Measurements from ENCODE around the gene CPM.
"Not testable (repeated sequence)": the region's sequence is repeated elsewhere in the genome, so short reads cannot be mapped to it uniquely, and the experiment has no call there.

CPM gene

DNA sequence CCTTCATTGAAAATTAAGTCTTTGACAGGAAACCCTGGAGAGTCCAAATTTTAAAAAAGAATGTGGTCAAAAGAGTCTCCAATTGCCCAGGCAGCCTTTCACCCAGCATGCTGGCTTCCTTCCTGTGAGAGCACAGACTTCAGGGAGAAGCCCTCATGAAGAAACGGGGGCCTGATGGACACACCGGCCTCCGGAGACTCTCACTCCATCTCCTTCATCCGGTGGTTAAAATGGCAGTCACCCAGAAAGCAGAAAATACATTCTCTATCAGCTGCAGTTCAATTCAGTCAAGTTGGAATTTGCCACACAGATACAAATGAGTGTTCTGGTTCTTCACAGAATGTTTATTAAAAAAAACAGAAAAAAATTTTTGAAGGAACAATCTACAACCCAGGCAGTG, 56.5 kb downstream of the CPM start:
- DNase-seq = no peak

DNA sequence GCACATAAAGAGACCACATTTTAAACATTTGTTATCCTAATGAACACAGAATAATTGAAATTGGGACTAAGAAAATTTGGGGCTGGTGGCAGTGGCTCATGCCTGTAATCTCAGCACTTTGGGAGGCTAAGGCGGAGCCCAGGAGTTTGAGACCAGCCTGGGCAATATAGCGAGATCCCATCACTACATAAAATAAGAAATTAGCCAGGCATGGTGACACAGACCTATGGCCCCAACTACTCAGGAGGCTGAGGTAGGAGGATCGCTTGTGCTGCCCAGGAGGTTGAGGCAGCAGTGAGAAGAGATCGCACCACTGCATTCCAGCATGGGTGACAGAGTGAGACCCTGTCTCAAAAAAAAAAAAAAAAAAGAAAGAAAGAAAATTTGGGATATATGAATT, 59.7 kb downstream of the CPM start:
- no peak for DNase-seq

DNA sequence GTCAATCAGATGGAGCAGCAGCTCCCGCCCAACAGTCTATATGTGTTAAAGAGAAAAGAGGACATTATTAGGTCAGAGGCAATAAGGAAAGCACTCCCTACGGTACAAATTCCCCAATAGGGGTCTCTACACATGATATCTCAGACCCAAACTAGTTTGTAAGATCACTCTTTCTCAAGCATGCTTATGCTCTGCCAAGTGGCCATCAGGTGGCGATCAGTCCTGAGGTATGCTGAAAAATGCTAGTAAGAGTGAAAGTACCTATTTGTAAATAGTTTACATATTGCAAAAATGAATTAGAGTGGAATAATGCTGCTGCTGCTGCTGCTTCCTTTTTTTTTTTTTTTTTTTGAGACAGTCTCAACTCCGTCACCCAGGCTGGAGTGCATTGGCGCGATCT, 61.0 kb downstream of the CPM start:
- no peak for DNase-seq

DNA sequence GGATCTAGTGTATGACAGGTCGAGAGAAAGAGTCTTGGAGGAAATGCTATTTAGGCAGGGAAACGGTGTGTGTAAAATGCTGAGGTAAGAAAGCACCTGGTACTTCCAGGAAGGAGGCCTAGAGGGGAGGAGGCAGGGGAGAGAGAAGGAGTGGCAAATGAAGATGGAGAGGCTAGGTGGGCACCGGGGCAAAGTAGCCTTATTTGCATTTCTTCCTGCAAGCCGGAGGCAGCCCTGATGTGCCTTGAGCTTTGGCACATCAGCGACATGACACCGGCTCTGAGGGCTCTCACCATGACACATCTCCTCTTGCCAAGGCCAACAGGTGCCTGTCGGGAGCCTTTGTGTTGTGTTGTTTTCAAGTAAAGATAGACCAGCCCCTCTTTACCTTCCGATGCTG, 61.6 kb downstream of the CPM start:
- no peak for DNase-seq

DNA sequence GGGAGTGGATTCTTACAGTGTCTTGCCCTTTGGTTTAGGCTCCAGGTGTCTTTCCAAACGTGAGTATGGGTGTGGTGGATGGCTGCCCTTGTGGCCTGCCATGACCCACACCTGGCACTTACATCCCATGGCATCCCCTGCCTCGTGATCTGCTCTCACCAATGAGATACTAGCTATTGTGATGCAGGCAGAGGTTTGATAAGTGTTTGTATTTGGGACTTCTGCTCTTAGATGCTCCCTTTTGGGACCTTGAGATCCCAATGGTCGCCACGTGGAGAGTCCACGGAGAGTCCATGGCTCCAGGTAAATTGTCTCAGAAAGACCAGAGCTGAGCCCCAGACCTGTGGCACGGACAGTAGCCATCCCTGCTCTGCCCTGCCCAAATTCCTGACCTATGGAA, 62.5 kb downstream of the CPM start:
- no peak for DNase-seq

DNA sequence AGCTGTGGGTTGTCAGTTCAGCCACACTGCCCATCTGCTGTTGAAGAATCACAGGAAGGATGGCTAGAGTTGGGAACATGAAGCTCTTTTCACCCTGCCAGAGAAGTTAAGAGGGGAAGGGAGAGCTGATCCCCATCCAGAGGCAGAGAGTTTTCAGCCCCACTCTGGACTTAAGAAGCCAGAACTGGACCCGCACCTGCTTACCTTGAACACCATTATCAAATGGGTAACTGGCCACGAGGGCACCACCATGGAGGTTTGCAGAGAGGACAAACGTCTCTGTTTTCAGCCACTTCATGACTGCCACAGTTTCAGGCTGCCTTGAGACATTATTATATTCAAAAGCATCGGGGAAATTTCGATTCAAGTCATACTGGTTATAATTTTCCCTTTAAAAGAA, 63.0 kb downstream of the CPM start:
- DNase-seq = no peak

DNA sequence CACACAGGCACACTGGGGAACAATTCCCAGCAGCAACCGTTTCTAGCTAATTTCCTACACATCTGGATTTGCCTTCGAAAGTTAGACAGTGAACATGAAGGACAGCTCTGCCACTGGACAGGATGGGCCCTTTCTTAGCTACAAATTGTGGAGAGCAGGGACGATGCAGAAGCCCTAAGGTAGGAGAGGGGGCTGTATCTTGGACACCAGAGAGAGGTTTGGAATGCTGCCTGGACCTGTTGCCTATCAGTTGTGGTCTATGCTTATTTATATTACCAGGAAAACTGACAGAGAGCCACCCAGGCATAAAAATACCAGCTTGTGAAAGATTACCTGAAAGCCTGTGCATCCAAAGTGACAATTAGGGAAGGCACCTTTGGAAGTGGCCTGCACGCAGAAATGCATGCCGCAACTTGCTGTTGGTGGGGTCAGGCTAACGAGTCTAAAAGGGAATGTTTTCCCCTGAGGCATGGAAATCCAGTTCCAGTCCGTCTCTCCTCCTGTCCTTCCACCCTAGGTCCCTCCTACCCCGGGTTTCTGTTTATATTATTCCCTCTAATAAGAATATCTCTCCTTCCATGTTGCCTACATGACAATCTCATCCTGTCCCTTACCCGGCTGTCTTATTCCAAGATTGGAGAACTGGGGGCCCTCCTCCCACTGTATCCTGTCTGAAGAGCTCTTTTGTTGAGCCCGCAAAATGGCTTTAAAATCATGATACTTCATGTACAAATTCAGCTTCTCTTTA, 64.8 kb downstream of the CPM start:
- DNase-seq = no peak

DNA sequence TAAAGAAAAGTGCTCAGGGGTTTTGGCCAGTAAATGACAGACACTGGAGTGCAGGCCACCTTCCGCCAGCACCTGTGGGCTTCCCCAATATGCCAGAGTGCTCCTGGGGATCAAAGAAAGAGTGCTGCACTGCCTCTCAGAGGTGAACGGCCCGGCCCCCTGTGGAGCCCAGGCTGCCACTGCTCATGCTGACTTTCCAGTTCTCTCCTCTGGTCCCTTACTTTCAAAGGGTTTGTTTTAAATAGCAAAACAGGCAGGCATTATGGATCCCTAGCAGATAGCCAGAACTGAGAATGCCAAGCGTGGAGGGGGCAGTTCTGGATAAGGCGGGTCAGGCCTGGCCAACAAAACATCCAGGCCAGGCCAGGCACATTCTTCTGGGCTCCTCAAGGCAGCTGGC, 65.4 kb downstream of the CPM start:
- DNase-seq = no peak

DNA sequence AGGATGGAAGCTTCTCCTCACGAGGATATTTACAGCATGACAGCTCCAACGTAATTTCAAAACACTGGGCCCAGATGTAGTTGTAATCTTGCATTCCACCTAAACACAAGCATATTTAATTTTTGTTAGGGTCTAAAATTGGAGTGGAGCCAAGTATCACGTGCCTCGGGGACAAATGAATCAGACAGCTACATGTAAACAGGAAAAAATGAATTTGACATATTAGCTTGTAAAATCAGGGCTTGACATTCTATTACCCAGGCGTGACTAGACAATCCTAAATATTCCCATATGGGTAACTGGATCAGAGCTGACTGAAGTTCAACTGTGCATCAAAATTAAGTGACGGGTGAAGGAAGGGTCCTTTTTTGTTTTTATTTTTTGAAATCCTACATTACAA, 66.0 kb downstream of the CPM start:
- DNase-seq = no peak

DNA sequence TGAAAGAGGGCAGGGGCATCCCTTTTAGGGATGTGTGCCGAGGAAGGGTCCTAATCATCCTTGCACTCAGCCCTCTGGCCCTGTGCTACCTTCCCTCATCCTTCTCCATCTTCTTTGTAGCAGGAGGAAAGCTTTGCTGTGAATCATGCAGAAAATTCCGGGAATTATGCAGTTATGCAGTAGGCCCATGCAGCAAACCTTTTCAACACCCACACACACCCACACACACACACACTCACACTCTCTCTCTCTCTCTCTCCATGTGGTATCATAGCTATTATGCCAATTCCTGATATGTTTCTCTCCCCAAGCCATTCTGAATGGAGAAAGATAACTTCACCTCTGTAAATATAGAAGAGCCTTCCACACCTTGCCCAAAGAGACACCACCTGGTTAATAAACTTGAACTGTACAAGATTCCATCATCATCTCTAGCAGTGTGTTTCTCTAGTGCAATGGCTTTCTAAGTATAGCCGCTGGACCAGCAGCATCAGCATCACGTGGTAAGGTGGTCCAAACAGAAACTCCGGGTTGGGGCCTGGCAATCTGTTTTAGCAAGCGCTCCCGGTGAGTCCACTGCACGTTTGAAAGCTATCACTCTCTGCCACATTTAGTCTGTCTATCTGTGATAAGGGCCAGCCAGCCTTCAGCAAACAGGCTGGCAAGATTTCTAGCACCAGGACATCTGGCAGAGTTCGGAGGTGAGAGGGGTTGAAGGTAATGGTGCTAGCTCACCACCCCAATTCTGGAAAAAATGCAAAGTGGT, 67.4 kb downstream of the CPM start:
- no peak for DNase-seq

DNA sequence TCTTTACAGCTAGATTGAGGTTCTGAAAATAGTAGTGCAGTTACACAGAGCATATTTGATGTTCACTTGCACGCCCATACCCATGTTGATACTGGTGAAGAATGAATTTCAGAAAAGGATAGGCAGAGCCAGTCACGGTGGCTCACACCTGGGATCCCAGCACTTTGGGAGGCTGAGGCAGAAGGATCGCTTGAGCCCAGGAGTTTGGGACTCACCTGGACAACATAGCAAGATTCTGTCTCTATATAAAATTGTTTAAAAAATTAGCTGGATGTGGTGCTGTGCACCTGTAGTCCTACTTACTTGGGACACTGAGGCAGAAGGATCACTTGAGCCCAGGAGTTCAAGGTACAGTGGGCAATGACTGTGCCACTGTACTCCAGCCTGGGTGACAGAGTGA, 68.4 kb downstream of the CPM start:
- no peak for DNase-seq

DNA sequence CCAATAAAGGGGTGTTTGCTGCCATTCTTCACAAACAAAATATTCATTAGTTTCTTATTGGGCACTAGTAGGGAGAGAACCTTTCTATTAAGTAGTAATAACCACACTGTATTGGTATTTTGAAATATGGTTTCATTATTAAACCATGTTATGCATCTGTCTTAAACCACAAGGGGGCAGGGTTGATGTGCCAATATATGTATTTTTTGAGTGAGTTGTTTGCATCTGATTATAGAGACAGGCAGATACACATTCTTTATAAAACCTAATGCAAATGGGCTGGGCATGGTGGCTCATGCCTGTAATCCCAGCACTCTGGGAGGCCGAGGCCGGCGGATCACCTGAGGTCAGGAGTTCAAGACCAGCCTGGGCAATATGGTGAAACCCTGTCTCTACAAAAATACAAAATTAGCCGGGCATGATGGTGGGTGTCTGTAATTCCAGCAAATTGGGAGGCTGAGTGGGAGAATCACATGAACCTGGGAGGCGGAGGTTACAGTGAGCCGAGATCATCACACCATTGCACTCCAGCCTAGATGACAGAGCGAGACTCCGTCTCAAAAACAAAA, 69.0 kb downstream of the CPM start:
- DNase-seq = not testable (repeated sequence)

DNA sequence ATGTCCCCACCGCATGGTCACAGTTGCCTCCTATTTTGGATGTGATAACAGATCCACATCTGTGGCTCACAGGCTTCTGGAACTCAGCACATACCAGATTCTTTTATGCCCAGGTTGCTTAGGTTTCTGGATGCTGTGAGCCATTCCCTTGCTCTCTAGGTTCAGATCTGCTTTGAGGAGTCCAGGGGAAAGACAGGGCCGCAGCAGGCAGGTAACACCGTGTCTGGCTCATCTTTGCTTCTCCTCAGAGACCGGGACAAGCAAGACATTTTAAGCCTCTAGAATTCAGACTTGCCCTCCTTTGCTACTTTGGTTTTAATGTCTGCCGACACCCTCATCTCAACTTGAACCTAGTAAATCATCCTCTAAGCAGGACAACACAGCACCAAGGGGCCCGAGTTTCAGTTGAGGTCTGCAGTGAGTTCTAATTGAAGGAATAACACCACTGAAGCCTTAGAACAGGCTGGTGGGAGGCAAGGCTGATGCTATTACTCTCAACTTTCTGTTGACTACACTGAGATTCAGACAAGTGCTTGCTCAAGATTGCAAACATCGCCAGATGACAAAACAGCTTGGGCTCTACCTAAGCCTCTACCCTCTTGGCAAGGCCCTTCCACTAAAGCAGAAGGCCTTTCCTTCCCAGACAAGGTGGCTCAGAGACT, 69.7 kb downstream of the CPM start:
- DNase-seq = no peak

DNA sequence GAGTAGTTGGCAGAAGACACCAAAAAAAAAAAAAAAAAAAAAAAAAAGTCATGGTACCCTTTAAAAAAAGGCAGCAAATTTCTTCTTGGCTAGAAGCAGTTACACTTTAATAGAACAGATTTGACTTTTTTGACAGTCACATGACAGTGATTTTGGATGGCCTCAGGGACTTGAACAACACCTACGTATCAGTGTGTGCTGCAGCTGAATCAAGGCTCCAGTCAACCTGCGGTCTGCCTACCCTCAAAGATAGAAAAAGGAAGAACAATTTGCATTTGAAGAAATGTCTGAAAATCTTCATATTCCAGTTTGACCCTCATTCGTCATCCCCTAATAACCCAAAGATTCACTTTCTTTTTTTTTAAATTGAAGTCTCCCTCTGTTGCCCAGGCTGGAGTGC, 71.1 kb downstream of the CPM start:
- no peak for DNase-seq

DNA sequence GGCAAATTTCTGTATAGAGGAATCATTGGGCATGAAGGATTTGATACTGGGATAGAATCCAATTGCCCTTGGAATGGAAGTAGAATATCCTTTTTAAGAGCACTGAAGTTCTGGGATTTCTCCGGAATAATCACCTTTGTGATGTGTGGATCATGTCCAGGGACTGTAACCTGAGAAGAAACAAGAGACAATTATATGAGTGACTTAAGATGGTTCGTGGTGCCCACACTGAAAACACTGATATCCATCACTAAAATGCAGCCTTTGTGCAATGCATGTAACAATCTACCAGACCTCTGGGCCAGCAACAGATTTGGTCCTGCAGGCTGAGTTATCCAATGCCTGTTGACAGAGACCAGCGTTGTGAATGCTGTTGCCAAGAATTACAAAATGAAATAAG, 76.5 kb downstream of the CPM start:
- DNase-seq = no peak

DNA sequence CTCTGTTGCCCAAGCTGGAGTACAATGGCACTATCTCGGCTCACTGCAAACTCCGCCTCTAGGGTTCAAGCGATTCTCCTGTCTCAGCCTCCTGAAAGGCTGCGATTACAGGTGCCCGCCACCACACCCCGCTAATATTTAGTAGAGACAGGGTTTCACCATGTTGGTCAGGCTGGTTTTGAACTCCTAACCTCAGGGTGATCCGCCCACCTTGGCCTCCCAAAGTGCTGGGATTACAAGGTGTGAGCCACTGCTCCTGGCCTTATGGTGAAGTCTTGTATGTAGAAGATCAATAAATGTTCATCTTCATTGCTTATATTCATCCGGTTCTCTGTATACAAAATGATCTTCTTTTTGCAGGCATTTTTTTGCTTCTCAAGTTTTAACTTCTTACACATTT, 77.2 kb downstream of the CPM start:
- no peak for DNase-seq

DNA sequence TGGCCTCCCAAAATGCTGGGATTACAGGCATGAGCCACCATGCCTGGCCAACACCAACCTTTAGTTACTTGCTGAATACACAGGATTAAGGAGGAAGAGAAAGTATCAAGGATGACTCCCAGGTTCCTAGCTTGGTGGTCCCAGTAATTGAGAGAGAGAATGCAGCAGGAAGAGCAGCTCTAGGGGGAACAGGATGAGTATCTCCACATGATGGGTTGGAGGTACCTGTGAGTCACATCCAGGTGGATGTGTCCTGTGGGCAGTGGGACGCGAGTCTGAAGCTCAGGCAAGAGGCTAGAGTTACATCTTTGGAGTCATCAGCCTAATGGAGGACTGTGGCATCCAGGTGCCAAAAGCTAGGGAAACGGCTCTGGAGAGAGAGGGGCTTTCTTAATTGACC, 77.9 kb downstream of the CPM start:
- no peak for DNase-seq

DNA sequence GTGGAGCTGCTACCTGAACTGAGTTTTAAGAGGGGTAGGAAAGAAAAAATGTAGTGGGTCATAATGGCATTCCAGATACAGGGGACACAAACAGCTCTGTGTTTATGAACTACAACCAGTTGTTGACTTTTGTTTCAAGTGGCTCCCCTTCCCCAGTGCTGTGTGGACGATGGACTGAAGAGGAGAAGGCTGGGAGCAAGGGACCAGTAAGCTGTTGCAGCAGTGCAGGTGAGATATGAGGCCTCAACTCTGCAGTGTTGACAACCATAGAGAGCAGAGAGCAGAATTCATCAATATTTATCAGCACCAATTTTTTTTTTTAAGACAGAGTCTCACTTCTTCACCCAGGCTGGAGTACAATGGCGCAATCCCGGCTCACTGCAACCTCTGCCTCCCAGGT, 78.4 kb downstream of the CPM start:
- DNase-seq = no peak

DNA sequence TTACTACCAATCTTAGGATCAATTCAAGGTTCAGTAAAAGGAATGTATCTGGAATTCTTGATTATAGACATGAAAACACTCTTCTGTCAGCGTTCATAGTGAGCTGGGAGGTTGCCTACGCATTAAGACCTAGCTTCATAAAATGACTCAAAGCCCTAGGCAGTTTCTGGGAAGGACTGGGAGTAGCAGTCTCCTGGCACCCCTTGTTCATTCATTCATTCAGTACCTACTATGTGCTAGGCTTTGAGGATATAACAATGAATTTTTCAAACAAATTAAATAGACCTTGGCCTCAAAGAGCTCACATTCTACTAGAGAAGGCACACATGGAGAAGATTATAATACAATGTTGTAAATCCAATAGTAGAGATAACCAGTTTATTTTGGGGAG, 78.9 kb downstream of the CPM start:
- DNase-seq = no peak

DNA sequence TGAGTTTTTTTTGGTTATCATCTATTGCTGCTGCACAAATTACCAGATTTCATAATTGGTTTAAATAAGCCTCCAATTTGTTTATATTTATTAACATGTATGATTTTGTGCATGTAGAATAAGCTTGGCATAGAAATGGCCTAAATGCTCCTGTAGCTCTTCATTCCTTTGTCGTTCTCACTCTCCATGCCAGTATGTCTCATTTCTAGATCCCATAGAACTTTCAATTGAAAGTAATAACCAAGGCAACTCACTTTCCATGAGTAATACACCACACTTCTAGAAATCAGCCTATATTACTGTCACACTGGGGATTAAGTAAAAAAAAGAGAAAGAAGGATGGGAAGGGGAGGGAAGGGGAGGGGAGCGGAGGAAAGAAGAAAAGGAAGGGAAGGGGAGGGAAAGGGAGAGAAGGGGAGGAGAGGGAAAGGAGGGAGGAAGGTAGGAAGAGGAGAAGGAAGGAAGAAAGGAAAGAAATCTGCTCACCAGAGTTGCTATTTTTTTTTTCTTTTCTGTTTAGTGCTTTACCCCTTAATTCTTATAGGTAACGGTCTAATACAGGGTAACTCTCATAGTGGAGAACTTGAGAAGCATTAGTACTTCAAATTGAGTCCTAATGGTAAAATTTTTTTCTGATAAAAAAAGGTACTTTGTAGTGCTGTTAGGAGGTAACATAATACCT, 79.4 kb downstream of the CPM start:
- DNase-seq = no peak

DNA sequence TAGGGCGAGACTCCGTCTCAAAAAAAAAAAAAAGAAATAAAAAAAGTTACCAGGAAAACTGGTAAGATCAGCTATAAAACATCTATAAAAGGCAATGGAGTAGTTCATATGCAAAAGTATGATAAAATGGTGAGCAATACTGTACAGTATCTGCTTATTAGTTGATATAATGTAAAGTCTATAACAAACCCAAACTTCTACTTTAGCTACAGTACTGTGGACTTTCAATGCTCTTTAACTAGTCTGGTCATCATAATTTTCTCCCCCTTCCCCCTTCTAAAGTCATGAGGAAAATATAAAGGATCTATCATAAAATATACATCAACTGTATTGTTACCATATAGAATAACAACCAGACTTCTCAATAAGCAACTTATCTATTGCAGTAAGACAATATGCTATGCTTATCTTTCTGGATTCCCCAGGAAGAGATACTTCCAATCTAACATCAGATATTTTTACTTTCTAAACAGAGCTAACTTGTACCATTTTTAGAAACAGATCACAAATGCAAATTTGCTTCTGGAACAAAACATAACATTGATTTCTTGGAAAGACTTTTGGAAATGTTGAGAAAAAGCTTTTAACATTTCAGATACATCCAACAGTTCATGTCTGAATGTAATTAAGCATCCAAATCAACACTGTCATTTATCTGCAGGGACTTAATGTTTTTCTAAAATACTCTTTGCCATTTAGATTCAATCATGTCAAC, 81.2 kb downstream of the CPM start:
- no peak for DNase-seq

DNA sequence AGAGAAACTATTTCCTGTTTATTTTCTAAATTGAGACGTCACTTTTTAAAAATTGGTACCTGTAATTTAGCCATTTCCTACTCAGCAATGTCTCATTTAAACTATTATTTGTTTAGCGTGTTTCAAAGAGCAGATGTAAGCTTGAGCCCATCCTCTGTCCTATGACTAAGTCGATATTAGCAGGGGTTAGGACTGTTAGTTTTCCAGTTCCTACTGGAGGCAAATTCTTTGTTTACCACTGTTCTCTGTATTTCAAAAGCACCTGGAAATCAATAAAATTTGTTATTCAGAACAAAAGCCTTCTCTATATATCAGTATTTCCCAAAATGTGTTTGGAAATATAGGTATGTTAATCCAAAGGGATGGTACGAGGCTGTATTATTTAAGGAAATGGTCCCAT, 82.6 kb downstream of the CPM start:
- no peak for DNase-seq

DNA sequence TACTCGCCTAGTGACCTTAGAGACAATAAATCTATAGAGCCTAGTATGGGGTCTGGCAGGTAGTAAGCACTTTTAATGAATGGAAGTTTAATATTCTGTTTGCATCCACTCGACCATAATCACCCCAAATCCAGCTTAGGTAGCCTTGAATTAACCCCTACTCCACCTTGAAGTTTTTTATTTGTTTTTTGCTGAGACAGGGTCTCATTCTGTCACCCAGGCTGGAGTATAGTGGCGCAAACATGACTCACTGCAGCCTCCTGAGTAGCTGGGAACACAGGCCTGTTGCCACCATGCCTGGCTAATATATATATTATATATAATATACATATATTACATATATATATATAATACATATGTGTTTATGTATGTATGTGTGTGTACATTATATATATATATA, 86.2 kb downstream of the CPM start:
- no peak for DNase-seq

All from T-helper 9 cell (primary cell).